ENCODE measurements around the gene TRPM8.

DNA sequence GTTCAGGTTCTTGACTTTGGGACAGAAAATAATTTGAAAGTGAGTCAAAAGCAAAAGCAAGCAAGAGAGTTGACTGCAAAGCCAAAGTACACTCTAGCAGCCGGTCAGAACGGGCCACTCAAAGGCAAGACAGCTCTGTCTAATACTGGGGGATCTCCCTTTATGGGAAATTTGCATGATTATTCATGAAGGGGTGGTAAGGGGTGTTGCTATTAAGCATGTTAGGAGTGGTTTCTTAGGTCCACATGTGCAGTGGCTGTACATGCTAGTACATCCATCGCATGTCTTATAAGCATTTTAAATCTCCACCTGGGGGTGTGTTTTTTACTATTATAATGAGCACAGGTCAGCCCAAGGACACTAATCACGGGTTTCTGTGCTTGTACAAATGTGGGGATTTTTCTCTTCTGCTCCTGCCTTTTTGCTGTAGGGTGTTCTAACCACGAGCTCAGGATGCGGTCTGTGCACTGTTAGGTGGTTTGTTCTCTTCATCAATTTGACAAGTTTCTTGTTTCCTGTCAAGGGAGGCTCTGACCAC is 73.2 kb downstream of the TRPM8 start:
- TF ChIP-seq, protein P1, sequence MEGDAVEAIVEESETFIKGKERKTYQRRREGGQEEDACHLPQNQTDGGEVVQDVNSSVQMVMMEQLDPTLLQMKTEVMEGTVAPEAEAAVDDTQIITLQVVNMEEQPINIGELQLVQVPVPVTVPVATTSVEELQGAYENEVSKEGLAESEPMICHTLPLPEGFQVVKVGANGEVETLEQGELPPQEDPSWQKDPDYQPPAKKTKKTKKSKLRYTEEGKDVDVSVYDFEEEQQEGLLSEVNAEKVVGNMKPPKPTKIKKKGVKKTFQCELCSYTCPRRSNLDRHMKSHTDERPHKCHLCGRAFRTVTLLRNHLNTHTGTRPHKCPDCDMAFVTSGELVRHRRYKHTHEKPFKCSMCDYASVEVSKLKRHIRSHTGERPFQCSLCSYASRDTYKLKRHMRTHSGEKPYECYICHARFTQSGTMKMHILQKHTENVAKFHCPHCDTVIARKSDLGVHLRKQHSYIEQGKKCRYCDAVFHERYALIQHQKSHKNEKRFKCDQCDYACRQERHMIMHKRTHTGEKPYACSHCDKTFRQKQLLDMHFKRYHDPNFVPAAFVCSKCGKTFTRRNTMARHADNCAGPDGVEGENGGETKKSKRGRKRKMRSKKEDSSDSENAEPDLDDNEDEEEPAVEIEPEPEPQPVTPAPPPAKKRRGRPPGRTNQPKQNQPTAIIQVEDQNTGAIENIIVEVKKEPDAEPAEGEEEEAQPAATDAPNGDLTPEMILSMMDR (IDR thresholded peaks at IDR 0.05) = no peak
- no peak for TF ChIP-seq POLR2A (IDR thresholded peaks at IDR 0.05)
- no peak for TF ChIP-seq POLR2AphosphoS5 (IDR thresholded peaks at IDR 0.05)
- TF ChIP-seq EP300 (IDR thresholded peaks at IDR 0.05) = no peak

Measured in stomach (tissue), 4 donors.